Activated B cell treated with CpG ODN at 0.5 μM for 24 hours (primary cell): ENCODE data around the gene RALA. TPM values are rescaled to one million over a fixed set of nuclear protein-coding genes. Genes with fewer than 3 reads are reported as not detected.

Experiments used
- ATAC-seq: fragments of 200-7000 bp; cut with Tn5 transposase; one replicate; pipeline ENCODE4 v1.10.0; 2021; ENCODE audit warnings: low read depth, mild to moderate bottlenecking, moderate library complexity
- CTCF ChIA-PET: fragments of 350-600 bp; sonication (Branson Sonifier 250); formaldehyde crosslinking; loops from one replicate; lab custom pipeline; 2021; ENCODE audit warnings: antibody characterized with exemption; lab: Charles Lee
- POLR2A ChIA-PET: fragments of 350-600 bp; sonication (Branson Sonifier 250); formaldehyde crosslinking; loops from one replicate; lab custom pipeline; 2021; ENCODE audit warnings: antibody characterized with exemption; lab: Charles Lee
- DNase-seq: peaks from one replicate; pipeline ENCODE4 v3.0.0; 2022
- H3K27ac Mint-ChIP-seq: one replicate; pipeline ENCODE4 v1.8.0; 2020; ENCODE audit warnings: mixed read lengths
- H3K27me3 Mint-ChIP-seq: one replicate; pipeline ENCODE4 v1.8.0; 2021; ENCODE audit warnings: mixed read lengths
- H3K36me3 Mint-ChIP-seq: one replicate; pipeline ENCODE4 v1.8.0; 2021; ENCODE audit warnings: low read depth, mixed read lengths
- H3K4me1 Mint-ChIP-seq: one replicate; pipeline ENCODE4 v1.8.0; 2021; ENCODE audit warnings: mixed read lengths
- H3K4me3 Mint-ChIP-seq: one replicate; pipeline ENCODE4 v1.8.0; 2020; ENCODE audit warnings: mild to moderate bottlenecking, mixed read lengths
- H3K9me3 Mint-ChIP-seq: one replicate; pipeline ENCODE4 v1.8.0; 2020; ENCODE audit warnings: mixed read lengths
- intact Hi-C: fragments of 100-400 bp; cut with micrococcal nuclease; formaldehyde crosslinking; loops from one replicate; pipeline ENCODE4 v1.15.1; 2024
- total RNA-seq: library from RNA; stranded (reverse); gene quantifications from 2 replicates; pipeline ENCODE4 v1.2.3, GENCODE V29; 2022
- TF ChIP-seq, protein P1 (sequence below): fragments of 200-600 bp; IDR thresholded peaks from one replicate; pipeline ENCODE4 v1.8.0; 2022; ENCODE audit warnings: antibody characterized with exemption, mild to moderate bottlenecking

Gene RALA
- total RNA-seq, 1 donor from 2014 or later: 37.3 TPM

DNA sequence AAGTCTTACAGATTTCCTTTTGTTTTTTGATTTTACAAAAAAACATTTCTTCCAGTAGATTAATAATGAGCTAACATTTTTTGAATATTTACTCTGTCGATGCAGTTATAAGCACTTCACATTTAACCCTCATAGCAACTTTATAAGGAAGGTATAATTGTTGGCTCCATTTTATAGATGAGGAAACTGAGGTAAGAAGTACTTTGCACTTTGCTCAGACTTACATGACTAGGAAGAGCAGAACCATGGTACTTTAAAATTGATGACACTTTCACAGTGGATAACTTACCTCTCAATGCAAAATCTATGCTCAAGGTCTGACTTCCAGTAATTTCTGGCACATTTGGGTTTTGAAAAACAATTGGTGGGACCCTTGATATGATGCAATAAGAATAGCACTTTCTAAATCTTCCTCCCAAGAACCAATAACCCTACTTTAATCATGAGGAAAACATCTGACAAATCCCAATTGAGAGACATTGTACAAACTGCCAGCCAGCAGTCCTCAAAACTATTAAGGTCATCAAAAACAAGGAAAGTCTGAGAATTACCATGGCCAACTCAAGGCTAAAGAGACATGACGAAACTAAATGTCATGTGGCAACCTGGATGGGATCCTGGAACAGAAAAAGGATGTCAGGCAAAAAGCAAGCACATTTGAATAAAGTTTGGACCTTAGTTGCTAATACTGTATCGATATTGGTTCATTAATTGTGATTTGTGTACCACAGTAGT, 72.6 kb downstream of the RALA start:
- TF ChIP-seq, protein P1, sequence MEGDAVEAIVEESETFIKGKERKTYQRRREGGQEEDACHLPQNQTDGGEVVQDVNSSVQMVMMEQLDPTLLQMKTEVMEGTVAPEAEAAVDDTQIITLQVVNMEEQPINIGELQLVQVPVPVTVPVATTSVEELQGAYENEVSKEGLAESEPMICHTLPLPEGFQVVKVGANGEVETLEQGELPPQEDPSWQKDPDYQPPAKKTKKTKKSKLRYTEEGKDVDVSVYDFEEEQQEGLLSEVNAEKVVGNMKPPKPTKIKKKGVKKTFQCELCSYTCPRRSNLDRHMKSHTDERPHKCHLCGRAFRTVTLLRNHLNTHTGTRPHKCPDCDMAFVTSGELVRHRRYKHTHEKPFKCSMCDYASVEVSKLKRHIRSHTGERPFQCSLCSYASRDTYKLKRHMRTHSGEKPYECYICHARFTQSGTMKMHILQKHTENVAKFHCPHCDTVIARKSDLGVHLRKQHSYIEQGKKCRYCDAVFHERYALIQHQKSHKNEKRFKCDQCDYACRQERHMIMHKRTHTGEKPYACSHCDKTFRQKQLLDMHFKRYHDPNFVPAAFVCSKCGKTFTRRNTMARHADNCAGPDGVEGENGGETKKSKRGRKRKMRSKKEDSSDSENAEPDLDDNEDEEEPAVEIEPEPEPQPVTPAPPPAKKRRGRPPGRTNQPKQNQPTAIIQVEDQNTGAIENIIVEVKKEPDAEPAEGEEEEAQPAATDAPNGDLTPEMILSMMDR: no peak
- no peaks in the 10 kb centered on the region for H3K4me1 Mint-ChIP-seq
- intact Hi-C loops: loop anchor here (5.0 kb wide), 1 partner anchor 114 kb away; no protein-coding TSS in a partner anchor
- H3K27ac Mint-ChIP-seq: no peak overlapping the region
- H3K9me3 Mint-ChIP-seq: peaks cover 3% of the 10 kb centered on the region
- H3K36me3 Mint-ChIP-seq: peaks cover 81% of the 10 kb centered on the region
- H3K4me3 Mint-ChIP-seq: no peak overlapping the region
- DNase-seq (no peak), ATAC-seq (no peak)
- H3K27me3 Mint-ChIP-seq: no peaks in the 10 kb centered on the region
- ChIA-PET CTCF (interaction anchor here (0.6 kb wide), 1 partner anchor 50 kb away, joined by 3 read pairs; no protein-coding TSS in a partner anchor), POLR2A (no interaction called here)

DNA sequence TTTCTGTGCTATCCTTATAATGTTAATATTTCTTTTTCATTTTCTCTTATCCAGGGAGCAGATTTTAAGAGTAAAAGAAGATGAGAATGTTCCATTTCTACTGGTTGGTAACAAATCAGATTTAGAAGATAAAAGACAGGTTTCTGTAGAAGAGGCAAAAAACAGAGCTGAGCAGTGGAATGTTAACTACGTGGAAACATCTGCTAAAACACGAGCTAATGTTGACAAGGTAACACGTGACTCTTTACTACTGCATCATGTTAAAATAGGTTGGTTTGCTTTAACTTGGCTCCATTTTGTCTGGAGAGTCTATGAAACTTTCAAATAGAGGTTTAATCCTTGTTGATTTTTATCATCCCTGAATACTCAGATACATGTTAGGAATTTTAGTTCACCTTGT, 73.3 kb downstream of the RALA start:
- ChIA-PET POLR2A (no interaction called here), CTCF (no interaction called here)
- no peaks in the 10 kb centered on the region for H3K4me1 Mint-ChIP-seq
- TF ChIP-seq, protein P1: no peak
- DNase-seq (no peak), ATAC-seq (no peak)
- H3K36me3 Mint-ChIP-seq: peaks cover 81% of the 10 kb centered on the region
- no peak overlapping the region for H3K4me3 Mint-ChIP-seq
- no peak overlapping the region for H3K27ac Mint-ChIP-seq
- no peaks in the 10 kb centered on the region for H3K27me3 Mint-ChIP-seq
- intact Hi-C loops: loop anchor here (5.0 kb wide), 1 partner anchor 114 kb away; no protein-coding TSS in a partner anchor
- H3K9me3 Mint-ChIP-seq: peaks cover 3% of the 10 kb centered on the region

DNA sequence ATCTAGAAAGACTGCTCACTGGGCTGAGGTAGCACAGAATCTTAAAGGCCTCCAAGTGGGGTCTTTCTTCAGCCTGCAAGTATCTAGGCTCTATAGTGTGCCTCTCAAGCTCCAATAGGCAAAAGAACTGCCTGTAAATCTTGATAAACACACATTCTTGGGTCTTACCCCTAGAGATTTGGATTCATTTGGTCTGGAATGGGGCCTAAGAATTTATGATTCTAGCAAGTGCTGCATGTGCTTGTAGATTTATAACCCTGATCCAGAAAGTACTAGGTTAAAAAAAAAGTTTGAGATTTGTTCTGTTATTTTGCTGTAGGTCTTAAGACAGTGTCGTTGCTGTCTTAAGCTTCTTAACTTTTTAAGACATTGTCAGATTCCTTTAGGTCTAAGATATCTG, 74.1 kb downstream of the RALA start:
- POLR2A ChIA-PET: no interaction called here

DNA sequence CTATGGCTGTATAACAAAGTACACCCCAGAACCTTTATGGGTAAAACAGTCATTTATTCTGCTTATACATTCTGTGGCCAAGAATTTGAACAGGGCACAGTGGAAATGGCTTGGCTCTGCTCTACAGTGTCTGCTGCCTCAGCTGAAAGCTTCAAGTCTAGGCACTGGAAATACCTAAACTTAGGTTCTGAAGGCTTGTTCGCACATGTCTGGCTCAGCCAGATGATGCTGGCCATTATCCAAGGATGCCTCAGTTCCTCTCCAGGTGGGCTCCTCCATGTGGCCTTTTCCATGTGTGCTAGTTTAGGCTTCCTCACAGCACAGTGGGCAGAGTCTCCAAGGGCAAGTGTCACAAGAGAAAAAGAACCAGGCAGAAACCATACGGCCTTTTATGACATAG, 76.8 kb downstream of the RALA start:
- ChIA-PET CTCF (interaction anchor here (2.0 kb wide), 1 partner anchor 120 kb away, joined by 6 read pairs; no protein-coding TSS in a partner anchor), POLR2A (no interaction called here)
- Mint-ChIP-seq H3K36me3 (peaks cover 74% of the 10 kb centered on the region), H3K9me3 (no peaks in the 10 kb centered on the region), H3K4me3 (no peak overlapping the region), H3K4me1 (no peaks in the 10 kb centered on the region), H3K27me3 (no peaks in the 10 kb centered on the region), H3K27ac (no peak overlapping the region)
- intact Hi-C loops: loop anchor here (5.0 kb wide), 1 partner anchor 47 kb away; no protein-coding TSS in a partner anchor
- ATAC-seq (no peak), DNase-seq (no peak)
- TF ChIP-seq, protein P1: no peak

More for the DNA sequence above, 74.1 kb downstream of the RALA start:
- Mint-ChIP-seq H3K4me1 (no peaks in the 10 kb centered on the region), H3K27me3 (no peaks in the 10 kb centered on the region), H3K36me3 (peaks cover 78% of the 10 kb centered on the region), H3K9me3 (no peaks in the 10 kb centered on the region), H3K27ac (no peak overlapping the region), H3K4me3 (no peak overlapping the region)
- no peak for ATAC-seq
- no peak for DNase-seq
- TF ChIP-seq, protein P1: no peak
- intact Hi-C loops: loop anchor here (5.0 kb wide), 1 partner anchor 115 kb away; no protein-coding TSS in a partner anchor
- CTCF ChIA-PET: interaction anchor here (1.5 kb wide), 1 partner anchor 44 kb away, joined by 3 read pairs; no protein-coding TSS in a partner anchor

DNA sequence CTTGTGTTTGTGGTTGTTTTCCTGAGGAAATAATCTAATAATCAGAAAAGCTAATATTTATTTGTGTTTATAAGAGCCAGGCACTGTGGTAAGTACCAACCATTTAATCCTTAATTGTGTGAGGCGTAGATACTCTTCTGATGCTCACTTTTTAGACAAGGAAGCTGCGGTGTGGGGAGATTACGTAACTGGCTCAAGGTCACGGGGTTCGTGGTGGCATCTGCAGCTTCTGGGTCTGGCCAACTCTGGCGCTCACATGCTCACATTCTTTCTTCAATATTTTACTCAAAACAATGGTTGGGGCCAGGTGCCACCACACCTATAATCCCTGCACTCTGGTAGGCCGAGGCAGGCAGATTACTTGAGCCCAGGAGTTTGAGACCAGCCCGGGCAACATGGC, 77.6 kb downstream of the RALA start:
- Mint-ChIP-seq H3K27me3 (no peaks in the 10 kb centered on the region), H3K27ac (no peak overlapping the region), H3K36me3 (peaks cover 72% of the 10 kb centered on the region), H3K4me1 (no peaks in the 10 kb centered on the region), H3K9me3 (no peaks in the 10 kb centered on the region), H3K4me3 (no peak overlapping the region)
- ATAC-seq (no peak), DNase-seq (no peak)
- intact Hi-C loops: loop anchor here (5.0 kb wide), 1 partner anchor 46 kb away; no protein-coding TSS in a partner anchor
- POLR2A ChIA-PET: no interaction called here
- CTCF ChIA-PET: interaction anchor here (0.9 to 2.0 kb wide), 2 partner anchors 45 to 120 kb away, joined by 3 to 6 read pairs; no protein-coding TSS in a partner anchor
- TF ChIP-seq, protein P1: no peak
